GM12878 (cell line): ENCODE measurements around the gene TMED6. TPM values are rescaled to one million over a fixed set of nuclear protein-coding genes. Genes with fewer than 3 reads are reported as not detected.

Experiments used
- CBFB ChIP-seq: IDR thresholded peaks from 2 replicates; pipeline ENCODE4 v1.6.1; 2016; ENCODE audit warnings: antibody characterized with exemption, low read depth
- EGR1 ChIP-seq, 2 experiments: IDR thresholded peaks; 1 replicate in 1 of 2; 2 replicates in 1 of 2; pipeline ENCODE4 v1.6.1; 2011 to 2012; ENCODE audit warnings: low read depth in 2 of 2, low read length in 2 of 2, borderline replicate concordance in 1 of 2, mild to moderate bottlenecking in 1 of 2, moderate library complexity in 1 of 2
- JUNB ChIP-seq: IDR thresholded peaks from 2 replicates; pipeline ENCODE4 v1.6.1; 2016; ENCODE audit warnings: antibody characterized with exemption, mild to moderate bottlenecking
- MEF2A ChIP-seq: IDR thresholded peaks from 2 replicates; pipeline ENCODE4 v1.6.1; 2011; ENCODE audit warnings: low read depth, mild to moderate bottlenecking, low read length, moderate library complexity; ENCODE audit not compliant: insufficient read depth
- MLLT1 ChIP-seq: fragments of 450-650 bp; IDR thresholded peaks from 2 replicates; pipeline ENCODE4 v1.6.1; 2016; ENCODE audit warnings: mild to moderate bottlenecking
- MXI1 ChIP-seq: fragments of 150-350 bp; IDR thresholded peaks from 2 replicates; pipeline ENCODE4 v1.6.1; 2011; ENCODE audit warnings: low read depth, mild to moderate bottlenecking, inconsistent platforms, low read length, improper control_type of control experiment
- NR2C1 ChIP-seq: fragments of 450-650 bp; IDR thresholded peaks from 2 replicates; pipeline ENCODE4 v1.6.1; 2017; ENCODE audit warnings: antibody characterized with exemption, mild to moderate bottlenecking, moderate library complexity
- PAX5 ChIP-seq: IDR thresholded peaks from 2 replicates; pipeline ENCODE4 v1.6.1; 2011; ENCODE audit warnings: low read depth, low read length, borderline replicate concordance
- RBBP5 ChIP-seq: fragments of 200-600 bp; sonication (generic); conservative IDR thresholded peaks from 2 replicates; pipeline ENCODE4 v1.6.1; 2016
- SMAD1 ChIP-seq: fragments of 450-650 bp; IDR thresholded peaks from 2 replicates; pipeline ENCODE4 v1.6.1; 2018; ENCODE audit warnings: mild to moderate bottlenecking, low read depth; ENCODE audit not compliant: partially characterized antibody
- SMC3 ChIP-seq: IDR thresholded peaks from 2 replicates; pipeline ENCODE4 v1.6.1; 2011; ENCODE audit warnings: low read length, improper control_type of control experiment, borderline replicate concordance
- STAT3 ChIP-seq: IDR thresholded peaks from 2 replicates; pipeline ENCODE4 v1.6.1; 2011; ENCODE audit warnings: low read depth, low read length, improper control_type of control experiment
- TBL1XR1 ChIP-seq: IDR thresholded peaks from 2 replicates; pipeline ENCODE4 v1.6.1; 2012; ENCODE audit warnings: low read depth, low read length, improper control_type of control experiment
- WRNIP1 ChIP-seq: IDR thresholded peaks from 2 replicates; pipeline ENCODE4 v1.6.1; 2011; ENCODE audit warnings: low read depth, low read length, improper control_type of control experiment, borderline replicate concordance
- YY1 ChIP-seq: IDR thresholded peaks from 2 replicates; pipeline ENCODE4 v1.6.1; 2011; ENCODE audit warnings: low read depth, mild to moderate bottlenecking, low read length
- ZNF687 ChIP-seq: fragments of 450-650 bp; IDR thresholded peaks from 2 replicates; pipeline ENCODE4 v1.6.1; 2017; ENCODE audit warnings: mild to moderate bottlenecking, moderate library complexity
- polyA plus RNA-seq, 11 experiments: library from polyadenylated mRNA; depleted of rRNA in 4 of 11; unstranded in 6 of 11; stranded (reverse) in 5 of 11; fragments of >200 nt; fragmentation: Nextera tagmentation in 4 of 11; fragmentation: Illumina TruSeq in 1 of 11; extraction: Ambion mirVana in 4 of 11; extraction: Trizol in 1 of 11; gene quantifications; 1 replicate in 1 of 11; 2 replicates in 10 of 11; pipeline versions ENCODE4 v1.2.1 to v1.2.3, GENCODE V29; 2011 to 2016; ENCODE audit warnings: inconsistent platforms in 2 of 11, missing spikeins in 2 of 11, low read depth in 1 of 11
- total RNA-seq, 4 experiments: library from RNA; depleted of rRNA in 3 of 4; stranded (reverse); fragments of >200 nt in 3 of 4; fragmentation: Illumina TruSeq in 1 of 4; extraction: Trizol in 1 of 4; gene quantifications; 2 replicates each; pipeline versions ENCODE4 v1.2.1 to v1.2.3, GENCODE V29; 2013 to 2021
- TF ChIP-seq, protein P1 (sequence below): IDR thresholded peaks from 2 replicates; pipeline ENCODE4 v1.6.1; 2012; ENCODE audit warnings: low read depth, low read length, improper control_type of control experiment
- TF ChIP-seq, protein P2 (sequence below): IDR thresholded peaks from 2 replicates; pipeline ENCODE4 v1.6.1; 2011; ENCODE audit warnings: borderline replicate concordance, low read depth, mild to moderate bottlenecking, moderate library complexity, low read length; ENCODE audit not compliant: insufficient read depth, poor library complexity, severe bottlenecking
- TF ChIP-seq, protein P3 (sequence below): IDR thresholded peaks from 2 replicates; pipeline ENCODE4 v1.6.1; 2011; ENCODE audit warnings: borderline replicate concordance, low read depth, mild to moderate bottlenecking, moderate library complexity, mixed read lengths, low read length; ENCODE audit not compliant: insufficient read depth; ENCODE audit errors: extremely low read length

The TMED6 gene
- total and polyA plus RNA-seq, 10 of the 15 experiments (the other 5 are each of a cell fraction or from before 2014, with no cell fraction given) = 0.27 to 1.7 (median 0.78) TPM

GRCh38 chr16:69310653-69311532 is 40.7 kb downstream of the TMED6 start, which contains the start of gene VPS4A (continued):
- TF ChIP-seq ZNF687 = peak; percentile 7
- no peak for TF ChIP-seq WRNIP1
- 0 out of 2 replicates have a peak, but pooled peaks have one; percentile 25 for TF ChIP-seq TBL1XR1
- TF ChIP-seq PAX5 = no peak
- no peak for TF ChIP-seq SMAD1
- TF ChIP-seq, protein P1, sequence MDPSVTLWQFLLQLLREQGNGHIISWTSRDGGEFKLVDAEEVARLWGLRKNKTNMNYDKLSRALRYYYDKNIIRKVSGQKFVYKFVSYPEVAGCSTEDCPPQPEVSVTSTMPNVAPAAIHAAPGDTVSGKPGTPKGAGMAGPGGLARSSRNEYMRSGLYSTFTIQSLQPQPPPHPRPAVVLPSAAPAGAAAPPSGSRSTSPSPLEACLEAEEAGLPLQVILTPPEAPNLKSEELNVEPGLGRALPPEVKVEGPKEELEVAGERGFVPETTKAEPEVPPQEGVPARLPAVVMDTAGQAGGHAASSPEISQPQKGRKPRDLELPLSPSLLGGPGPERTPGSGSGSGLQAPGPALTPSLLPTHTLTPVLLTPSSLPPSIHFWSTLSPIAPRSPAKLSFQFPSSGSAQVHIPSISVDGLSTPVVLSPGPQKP = peak; percentile 56; the same call in 1 of the 2 replicates
- TF ChIP-seq SMC3 = peak; percentile 13; the same call in 1 of the 2 replicates
- TF ChIP-seq, protein P2, sequence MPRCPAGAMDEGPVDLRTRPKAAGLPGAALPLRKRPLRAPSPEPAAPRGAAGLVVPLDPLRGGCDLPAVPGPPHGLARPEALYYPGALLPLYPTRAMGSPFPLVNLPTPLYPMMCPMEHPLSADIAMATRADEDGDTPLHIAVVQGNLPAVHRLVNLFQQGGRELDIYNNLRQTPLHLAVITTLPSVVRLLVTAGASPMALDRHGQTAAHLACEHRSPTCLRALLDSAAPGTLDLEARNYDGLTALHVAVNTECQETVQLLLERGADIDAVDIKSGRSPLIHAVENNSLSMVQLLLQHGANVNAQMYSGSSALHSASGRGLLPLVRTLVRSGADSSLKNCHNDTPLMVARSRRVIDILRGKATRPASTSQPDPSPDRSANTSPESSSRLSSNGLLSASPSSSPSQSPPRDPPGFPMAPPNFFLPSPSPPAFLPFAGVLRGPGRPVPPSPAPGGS = no peak
- TF ChIP-seq STAT3 = no peak
- no peak for TF ChIP-seq JUNB
- peak; percentile 54 for TF ChIP-seq NR2C1
- TF ChIP-seq, protein P3, sequence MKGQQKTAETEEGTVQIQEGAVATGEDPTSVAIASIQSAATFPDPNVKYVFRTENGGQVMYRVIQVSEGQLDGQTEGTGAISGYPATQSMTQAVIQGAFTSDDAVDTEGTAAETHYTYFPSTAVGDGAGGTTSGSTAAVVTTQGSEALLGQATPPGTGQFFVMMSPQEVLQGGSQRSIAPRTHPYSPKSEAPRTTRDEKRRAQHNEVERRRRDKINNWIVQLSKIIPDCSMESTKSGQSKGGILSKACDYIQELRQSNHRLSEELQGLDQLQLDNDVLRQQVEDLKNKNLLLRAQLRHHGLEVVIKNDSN = no peak
- TF ChIP-seq MXI1 = 0 out of 2 replicates have a peak, but pooled peaks have one; percentile 37
- TF ChIP-seq MEF2A = 0 out of 2 replicates have a peak, but pooled peaks have one; percentile 53
- no peak for TF ChIP-seq CBFB
- peak; percentile 90 for TF ChIP-seq MLLT1
- peak in 1 of 2 experiments; percentile 54; a peak in 2 of 3 replicates for TF ChIP-seq EGR1 (IDR thresholded peaks at IDR 0.05; ENCODE audit: borderline replicate concordance in 1 of 2, low read depth in 2 of 2, low read length in 2 of 2)
- TF ChIP-seq YY1 = peak; percentile 80; the same call in 1 of the 2 replicates
- TF ChIP-seq RBBP5 = no peak
